ENCODE measurements around the gene PTPRO. TPM values are rescaled to one million over a fixed set of nuclear protein-coding genes. Genes with fewer than 3 reads are reported as not detected.

Gene PTPRO
- not detected in 2 replicates for total RNA-seq

- DNase-seq, result peak; percentile 5
Observed at GRCh38 chr12:15322164-15323061, at the start of gene PTPRO. Gene PTPRO, plus strand, starts transcription at chr12:15322508.

DNA sequence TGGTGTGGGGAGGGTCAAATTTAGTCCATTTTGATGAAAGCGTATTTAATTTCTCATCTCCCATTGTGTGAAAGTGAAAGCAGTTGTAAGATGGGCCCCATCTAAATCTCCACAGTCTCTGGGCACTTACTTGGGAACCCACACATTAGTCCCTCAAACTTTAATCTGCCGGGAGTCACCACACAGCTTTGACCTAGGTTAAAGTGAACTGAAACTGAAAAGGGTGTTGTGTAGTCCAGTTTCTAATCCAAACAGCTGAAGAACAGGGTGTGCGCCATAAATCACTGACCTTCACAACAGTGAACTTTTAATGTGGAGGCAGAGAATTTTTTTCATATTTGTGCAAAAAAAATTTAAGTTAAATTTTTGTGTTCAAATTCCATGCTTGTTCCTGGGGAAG lies 48.4 kb upstream of the PTPRO start:
- DNase-seq, result no peak

GRCh38 chr12:15274561-15274967 lies 47.7 kb upstream of the PTPRO start:
- no peak for DNase-seq

- DNase-seq, result peak; percentile 73
Observed at GRCh38 chr12:15276088-15276698, 46.1 kb upstream of the PTPRO start.

DNA sequence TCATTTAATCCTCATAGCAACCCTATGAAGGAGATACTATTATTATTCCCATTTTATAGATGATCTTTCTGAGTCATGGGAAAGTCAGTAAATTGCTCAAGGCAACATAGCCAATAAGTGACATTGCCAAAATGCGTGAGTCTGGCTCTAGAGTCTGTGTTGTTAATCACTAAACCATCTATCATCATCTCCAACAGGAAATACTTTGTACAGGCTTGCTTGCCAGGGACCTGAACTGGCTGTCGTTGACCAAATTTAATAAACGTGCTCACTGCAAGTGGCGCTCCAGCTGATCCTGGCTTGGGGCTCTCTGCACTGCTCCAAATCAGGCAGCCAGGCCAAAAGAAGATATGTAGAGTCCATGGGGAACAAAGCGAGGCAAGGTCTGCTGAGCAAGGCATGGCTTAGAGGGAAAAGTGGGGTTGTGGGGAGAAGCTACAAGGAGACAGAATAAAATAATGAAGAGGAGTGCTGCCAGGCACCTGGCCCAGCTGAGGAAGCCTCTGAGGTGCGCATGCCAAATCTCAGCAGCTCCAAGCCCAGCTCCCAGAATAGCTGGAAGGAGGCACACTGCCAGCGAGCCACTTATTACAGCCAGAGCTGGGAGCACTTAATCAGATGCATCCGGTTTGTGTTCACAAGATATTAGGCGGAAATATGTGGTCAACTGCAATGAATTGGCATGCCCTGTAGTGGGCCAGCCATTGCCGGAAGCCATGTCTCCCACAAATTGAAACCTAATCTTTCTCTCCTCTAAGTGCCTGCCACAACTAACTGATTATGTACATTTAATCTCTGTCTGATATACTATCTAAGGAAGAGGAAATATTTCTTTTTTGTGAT lies 43.3 kb upstream of the PTPRO start:
- peak; percentile 89 for DNase-seq

DNA sequence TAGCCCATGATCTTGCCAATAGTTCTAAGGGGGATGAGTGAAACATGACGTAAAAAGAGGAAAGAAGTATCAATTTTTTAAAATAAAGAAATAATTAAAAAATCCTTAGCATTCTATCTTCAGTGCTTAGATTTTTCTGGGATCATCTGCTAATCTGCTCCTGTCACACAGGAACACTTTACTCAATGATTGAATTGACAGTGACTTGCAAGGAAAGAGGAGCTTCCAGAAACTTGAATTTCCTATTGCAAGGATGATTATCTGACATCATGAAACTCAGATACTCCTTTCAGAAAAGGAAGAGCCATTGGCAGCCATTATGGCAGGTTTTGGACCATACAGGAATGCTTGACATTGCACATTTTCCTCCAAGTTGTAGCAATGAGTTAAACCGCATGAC lies 41.4 kb upstream of the PTPRO start:
- DNase-seq, result no peak

GRCh38 chr12:15289192-15289591 lies 33.1 kb upstream of the PTPRO start:
- DNase-seq, result no peak

- no peak for DNase-seq
Observed at GRCh38 chr12:15293731-15294130, 28.6 kb upstream of the PTPRO start.

- no peak for DNase-seq
Observed at GRCh38 chr12:15299947-15300346, 22.4 kb upstream of the PTPRO start.

DNA sequence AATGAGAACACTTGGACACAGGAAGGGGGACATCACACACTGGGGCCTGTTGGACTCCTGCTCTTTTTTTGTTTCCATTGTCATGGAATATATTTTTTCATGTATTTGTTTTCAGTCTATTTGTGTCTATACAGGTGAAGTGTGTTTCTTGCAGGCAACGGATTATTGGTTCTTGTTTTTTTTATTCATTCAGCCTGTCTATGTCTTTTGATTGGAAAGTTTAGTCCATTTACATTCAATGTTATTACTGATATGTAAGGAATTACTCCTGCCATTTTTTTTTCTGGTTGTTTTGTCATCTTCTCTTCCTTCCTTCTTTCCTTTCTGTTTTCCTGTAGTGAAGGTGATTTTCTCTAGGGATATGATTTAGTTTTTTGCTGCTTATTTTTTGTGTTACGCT lies 18.0 kb upstream of the PTPRO start:
- DNase-seq, result no peak

DNA sequence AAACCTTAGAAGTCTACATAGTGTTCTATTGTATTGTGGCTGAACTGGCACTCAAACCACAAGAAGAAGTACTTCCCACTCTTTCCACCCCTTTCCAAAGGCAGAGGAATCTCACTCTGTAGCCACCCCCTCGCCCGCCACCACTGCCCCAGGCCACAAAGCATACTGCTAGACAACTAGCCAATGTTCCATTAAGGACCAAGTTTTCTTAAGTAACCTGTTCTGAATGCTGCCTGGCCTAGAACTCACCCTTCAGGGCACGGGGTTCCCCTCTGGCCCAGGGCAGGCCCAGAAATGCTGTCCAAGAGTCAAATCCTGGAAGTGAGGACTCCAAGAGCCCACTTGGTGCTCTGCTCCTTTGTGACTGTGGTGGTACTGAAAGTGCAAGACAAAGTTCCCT lies 15.7 kb upstream of the PTPRO start:
- DNase-seq, result no peak

GRCh38 chr12:15307079-15307478 lies 15.2 kb upstream of the PTPRO start:
- DNase-seq, result no peak

DNA sequence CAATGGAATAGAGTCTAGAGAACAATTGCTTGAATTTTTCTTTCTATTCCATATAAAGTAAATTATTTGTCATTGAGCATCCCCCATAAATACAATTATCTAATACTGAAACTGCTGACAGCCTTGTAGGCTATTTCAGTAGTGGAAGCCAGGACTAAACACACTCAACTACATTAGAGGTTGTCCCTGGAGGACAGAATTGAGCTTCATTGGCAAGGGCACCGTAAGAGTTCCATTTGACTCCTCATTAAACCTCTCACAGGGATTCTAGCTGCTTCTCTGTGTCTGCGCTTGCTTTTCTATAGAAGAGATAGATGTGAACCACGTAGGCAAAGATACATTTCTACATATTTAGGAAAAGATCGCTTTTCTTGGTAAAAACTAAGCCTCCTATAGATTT lies 3.5 kb upstream of the PTPRO start:
- DNase-seq, result no peak

DNA sequence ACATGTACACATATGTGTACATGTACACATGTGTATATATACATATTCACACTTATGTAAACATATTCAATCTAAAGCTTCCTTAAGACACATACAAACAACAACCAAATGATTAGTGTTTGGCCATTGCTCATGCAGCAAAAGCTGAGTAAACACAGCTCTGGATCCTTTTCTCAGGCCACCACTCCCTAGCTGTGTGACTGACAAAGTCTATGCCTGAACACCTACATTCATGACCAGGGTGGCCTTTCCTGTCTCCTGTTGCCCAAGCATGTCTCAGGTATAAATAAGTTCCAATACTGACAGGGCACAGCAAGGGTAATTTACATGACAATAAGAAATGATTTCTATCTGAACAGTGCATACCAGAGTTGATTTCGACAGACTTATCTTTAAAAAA lies 1.4 kb upstream of the PTPRO start:
- no peak for DNase-seq

GRCh38 chr12:15323480-15323879 lies 1.2 kb downstream of the PTPRO start:
- DNase-seq, result no peak

GRCh38 chr12:15329891-15330290 lies 7.6 kb downstream of the PTPRO start:
- no peak for DNase-seq

- DNase-seq, result no peak
Observed at GRCh38 chr12:15334225-15334624, 11.9 kb downstream of the PTPRO start.

GRCh38 chr12:15335959-15336358 lies 13.7 kb downstream of the PTPRO start:
- DNase-seq, result no peak

- DNase-seq, result peak; percentile 47
Observed at GRCh38 chr12:15336768-15337553, 14.7 kb downstream of the PTPRO start.

- DNase-seq, result no peak
Observed at GRCh38 chr12:15341371-15341770, 19.1 kb downstream of the PTPRO start.

DNA sequence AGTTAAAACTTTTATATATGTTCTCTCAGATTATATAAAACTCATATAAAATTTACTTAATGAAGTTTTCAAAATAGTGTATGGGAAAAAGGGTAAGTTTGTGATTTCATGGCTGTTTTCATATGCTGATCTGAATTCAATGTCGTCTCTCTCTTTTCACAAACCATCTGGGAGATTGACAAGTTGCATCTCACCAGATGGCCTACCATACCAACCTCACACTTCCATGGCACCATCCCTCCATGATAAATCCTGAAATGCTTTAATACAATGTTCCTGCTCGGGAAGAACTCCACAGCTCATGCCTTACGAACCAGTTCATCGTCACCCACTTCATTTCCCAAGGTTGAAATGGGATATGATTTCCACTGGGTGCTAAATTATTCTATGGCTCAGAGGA lies 22.3 kb downstream of the PTPRO start:
- DNase-seq, result no peak

- DNase-seq, result no peak
Observed at GRCh38 chr12:15346488-15346887, 24.2 kb downstream of the PTPRO start.

DNA sequence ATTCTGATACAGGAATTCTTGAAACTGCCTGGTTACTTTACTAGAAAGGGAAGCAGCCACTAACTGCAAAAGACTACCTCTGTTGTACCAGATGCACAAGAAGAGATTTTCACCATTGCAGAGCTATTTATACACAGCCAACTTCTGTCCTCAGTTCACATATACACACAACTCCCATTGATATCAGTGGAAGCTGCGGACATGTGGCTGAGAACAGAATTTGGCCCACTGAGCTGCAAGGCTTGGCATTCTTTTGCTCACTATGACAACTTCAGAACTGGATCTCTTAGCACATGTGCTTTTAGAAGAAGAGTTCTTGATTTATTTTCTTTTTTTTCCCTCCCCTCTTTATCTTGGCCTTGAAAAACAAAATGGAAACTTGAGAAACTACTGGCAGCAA lies 28.3 kb downstream of the PTPRO start:
- no peak for DNase-seq

Data from dermis blood vessel endothelial cell (primary cell).